Activated CD4-positive, alpha-beta T cell treated with anti-CD3 and anti-CD28 coated beads, Interleukin-2, amount 50 U/mL, for 1 hour (primary cell): Measurements from ENCODE around the gene ICE1.
A peak's percentile ranks its signal among the peaks of the same experiment; 100 is the strongest.
"Not testable (repeated sequence)": the region's sequence is repeated elsewhere in the genome, so short reads cannot be mapped to it uniquely, and the experiment has no call there.

Source experiments
- DNase-seq: peaks from one replicate; pipeline ENCODE4 v3.0.0-alpha.2; 2020

The ICE1 gene

DNA sequence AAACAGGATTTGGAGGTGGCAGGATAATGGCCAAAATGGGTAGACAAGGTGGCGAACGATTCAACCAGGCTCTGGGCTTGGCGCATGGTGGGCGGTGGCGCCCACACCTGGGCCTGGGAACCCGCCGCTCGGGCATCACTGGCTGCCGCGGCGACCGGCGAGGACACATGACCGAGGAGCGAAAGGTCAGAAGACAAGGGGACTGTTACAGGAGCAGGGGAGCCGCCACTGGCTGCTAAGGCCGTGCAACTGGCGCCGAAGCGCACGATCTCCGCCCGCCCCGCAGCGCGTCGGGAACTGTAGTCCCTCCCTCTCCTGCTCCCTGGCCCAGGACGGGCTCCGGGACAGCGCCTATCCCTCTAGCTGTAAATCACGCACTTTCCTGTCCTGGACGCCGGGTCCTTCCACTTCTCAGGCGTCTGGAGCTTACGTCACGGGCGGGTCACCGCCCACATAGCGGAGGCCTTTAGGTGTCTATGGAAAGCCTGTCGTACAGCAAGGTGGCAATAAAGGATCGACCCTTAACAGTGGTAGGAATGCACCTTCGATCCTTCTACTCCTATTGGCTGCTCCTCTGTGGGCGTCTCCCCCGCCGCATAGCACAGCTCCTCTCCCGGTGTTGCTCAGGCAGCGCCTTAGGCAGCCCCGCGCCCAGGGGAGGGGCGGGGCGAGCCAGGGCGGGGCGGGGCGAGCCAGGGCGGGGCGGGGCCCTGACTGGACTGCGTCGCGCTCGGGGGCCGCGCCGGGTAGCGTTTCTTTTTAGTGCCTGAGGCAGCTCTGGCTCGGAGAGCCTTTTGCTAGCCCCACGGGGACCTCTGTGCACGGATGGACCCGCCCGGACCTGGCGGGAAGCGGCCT is at the start of gene ICE1:
ICE1 (plus strand) TSS at position 717 of the 858 bp plus-strand sequence. CDS start 239 bp downstream, outside the sequence.
- peak; percentile 92 for DNase-seq

- no peak for DNase-seq
These were observed 49.5 kb upstream of the ICE1 start for GRCh38 chr5:5372930-5373329.

GRCh38 chr5:5373351-5373989 is 49.0 kb upstream of the ICE1 start:
- no peak for DNase-seq

DNA sequence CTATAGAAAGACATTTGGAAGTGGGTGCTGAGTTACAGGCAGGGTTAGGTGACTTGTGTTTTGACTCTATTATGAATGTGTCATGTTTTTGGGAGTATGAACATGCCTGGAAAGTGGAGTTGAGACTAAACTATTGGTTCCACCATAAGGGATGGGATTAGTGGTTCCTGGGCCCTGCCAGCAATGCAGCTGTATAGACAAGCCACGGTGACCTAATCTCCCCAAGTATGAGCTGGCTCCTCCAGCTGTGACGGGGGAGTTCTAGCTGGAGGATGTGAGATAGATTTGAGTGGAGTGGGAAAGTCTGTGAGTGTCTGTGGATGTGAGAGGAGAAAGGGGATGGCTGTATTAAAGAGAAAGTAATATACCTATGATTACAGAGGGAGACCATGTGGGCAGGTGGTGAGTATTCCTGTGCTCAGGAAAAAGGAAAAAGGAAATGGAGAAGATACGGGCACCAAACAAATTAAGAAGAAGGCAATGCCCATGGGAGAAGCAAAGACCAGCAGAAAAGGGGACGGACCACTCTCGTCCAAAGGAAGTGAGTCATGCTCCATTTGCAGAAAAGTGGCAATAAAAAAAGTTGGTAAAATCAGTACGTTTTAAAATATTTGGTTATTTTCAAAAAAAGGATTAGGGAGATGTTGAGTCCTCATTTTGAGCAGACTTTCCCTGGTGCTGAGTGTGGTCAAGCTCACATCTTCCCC is 48.3 kb upstream of the ICE1 start:
- DNase-seq, result no peak

DNA sequence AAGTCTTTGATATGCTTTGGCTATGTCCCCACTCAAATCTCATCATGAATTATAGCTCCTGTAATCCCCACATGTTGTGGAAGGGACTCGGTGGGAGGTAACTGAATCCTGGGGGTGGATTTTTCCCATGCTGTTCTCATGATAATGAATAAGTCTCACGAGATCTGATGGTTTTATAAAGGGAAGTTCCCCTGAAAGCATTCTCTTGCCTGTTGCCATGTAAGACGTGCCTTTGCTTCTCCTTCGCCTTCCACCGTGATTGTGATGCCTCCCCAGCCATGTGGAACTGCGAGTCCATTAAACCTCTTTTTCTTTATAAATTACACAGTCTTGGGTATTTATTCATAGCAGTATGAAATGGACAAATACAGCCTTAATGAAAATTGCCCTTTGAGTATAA is 44.7 kb upstream of the ICE1 start:
- no peak for DNase-seq

- no peak for DNase-seq
These were observed 43.9 kb upstream of the ICE1 start for GRCh38 chr5:5378531-5378930.

GRCh38 chr5:5380298-5380697 is 42.2 kb upstream of the ICE1 start:
- DNase-seq, result no peak

DNA sequence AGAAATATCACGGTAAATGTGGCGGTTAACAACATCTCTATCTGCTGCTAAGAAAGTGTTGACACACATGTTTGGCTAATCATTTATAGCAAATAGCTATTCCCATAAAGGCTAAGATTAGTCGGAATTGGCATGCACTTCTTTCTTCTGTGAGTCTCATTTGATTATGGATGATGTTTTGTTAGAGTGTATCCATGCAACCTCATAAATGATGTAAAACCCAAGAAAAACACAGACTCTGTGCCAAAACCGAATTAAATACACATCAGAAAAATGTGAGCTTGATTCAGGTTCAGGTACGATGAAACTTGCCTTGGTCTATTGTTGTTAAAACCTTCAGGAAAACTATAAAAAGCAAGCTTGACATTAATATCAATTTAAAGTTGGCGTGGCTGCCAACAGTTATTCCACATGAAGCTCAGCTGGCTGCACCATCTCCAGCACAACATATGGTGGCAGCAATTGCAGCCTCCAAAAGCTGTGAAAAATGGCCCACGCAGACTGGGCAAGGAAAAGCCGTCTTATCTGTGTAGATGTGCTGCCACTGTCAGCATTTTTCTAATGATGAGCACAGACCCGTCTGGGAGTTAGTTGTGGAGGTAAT is 41.1 kb upstream of the ICE1 start:
- DNase-seq, result no peak

- DNase-seq, result no peak
These were observed 39.0 kb upstream of the ICE1 start for GRCh38 chr5:5383461-5383860.

GRCh38 chr5:5384660-5385330 is 37.7 kb upstream of the ICE1 start:
- DNase-seq, result no peak

DNA sequence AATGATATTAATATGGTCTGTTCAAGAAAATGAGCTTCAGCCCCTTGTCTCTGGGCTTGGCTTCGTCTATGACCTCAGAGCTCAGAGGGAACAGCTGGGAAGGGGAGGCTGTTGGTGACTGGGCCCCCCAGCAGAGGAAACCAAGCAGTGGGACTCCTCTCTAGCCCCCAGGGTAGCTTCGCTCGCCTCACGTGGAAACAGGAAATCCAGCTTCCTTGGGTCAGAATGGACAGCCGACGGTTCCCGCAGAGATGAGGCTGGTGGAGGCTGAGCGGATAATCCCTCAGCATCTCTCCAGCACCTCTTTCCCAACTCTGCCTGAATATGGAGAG is 37.2 kb upstream of the ICE1 start:
- DNase-seq, result no peak

DNA sequence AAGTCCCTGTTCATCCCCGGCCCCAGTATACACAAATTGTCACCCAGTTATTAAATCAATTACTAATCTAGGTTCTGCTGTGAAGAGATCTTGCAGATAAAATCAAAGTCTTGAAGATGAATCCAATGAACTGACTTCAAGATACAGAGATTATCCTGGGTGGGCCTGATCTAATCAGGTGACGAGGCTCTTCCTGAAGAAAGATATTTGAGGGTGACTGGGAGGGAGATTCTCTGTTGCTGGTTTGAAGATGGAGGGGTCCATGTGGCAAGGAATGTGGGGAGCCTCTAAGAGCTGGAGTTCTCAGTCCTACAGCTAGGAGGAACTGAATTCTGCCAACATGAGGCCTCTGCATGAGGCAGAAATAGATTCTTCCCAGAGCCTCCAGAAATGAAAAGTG is 36.1 kb upstream of the ICE1 start:
- DNase-seq, result no peak

- no peak for DNase-seq
These were observed 35.3 kb upstream of the ICE1 start for GRCh38 chr5:5387192-5387591.

DNA sequence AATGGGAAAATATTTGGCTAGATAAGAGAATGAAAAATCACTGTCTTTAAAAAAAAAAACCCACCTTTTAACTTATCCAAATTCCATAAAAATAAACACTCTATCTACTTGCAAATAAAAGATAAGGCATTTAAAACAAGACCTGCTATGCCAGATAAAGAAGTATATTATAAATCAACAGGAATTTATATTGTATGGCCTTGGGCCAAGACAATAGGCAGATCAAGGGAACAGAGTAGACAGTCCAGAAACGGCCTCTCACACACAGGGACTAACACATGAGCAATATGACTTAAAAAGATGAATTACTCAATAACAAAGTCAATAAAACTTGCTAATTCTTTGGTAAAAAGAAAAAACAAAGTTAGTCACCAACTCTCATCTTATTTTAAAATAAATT is 34.7 kb upstream of the ICE1 start:
- DNase-seq, result no peak

DNA sequence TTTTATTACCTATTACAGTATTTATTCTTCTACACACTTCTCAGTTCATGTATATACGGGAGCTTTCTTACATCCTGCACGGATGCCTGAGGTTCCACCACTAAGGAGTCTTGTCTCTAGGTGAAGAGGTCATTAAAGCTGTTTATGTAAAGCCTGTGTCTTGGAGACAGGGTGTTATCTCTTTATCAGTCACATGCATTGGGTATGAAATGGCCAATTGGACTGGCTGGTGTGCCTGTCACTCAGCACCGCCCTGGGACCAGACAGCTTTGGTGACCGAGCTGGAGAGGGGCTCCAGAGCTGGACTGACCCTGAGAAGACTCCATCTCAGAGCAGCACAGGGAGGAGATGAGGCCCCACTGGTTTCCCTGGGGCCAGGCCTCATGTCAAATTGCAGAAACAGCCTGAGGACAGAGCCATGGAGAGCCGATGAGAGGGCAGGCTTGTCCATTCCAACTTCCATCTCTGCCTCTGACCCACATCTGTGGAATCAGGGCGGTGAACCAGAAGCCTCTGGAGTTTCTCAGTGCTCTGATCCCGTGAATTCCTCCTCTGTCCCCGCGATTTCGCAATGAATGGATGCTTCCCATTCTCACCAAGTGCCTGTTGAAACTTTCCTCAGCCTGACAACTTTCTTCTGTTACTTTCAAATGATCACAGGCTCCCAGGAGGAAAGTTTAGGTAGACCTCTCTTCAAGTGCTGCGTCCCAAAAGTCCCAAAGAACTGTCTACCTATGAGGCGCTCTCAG is 32.2 kb upstream of the ICE1 start:
- not testable (repeated sequence) for DNase-seq

- not testable (repeated sequence) for DNase-seq
These were observed 30.0 kb upstream of the ICE1 start for GRCh38 chr5:5392504-5392903.

- DNase-seq, result not testable (repeated sequence)
These were observed 28.0 kb upstream of the ICE1 start for GRCh38 chr5:5394384-5394986.

- not testable (repeated sequence) for DNase-seq
These were observed 27.4 kb upstream of the ICE1 start for GRCh38 chr5:5395093-5395492.

DNA sequence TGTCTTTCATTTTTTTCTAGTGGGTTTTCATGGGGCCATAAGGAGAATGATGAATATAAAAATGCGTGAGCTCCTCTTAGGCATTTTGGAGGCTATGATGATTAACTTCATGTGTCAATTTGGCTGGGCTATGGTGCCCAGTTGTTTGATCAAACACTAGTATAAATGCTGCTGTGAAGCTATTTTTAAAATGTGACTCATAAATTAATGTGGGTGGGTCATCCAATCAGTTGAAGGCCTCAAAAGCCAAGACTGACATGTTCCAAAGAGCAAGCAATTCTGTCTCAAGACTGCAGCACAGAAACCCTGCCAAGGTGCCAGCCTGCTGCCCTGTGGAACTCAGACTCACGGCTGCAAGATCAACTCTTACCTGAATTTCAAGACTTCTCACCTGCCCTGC is 24.4 kb upstream of the ICE1 start:
- no peak for DNase-seq

DNA sequence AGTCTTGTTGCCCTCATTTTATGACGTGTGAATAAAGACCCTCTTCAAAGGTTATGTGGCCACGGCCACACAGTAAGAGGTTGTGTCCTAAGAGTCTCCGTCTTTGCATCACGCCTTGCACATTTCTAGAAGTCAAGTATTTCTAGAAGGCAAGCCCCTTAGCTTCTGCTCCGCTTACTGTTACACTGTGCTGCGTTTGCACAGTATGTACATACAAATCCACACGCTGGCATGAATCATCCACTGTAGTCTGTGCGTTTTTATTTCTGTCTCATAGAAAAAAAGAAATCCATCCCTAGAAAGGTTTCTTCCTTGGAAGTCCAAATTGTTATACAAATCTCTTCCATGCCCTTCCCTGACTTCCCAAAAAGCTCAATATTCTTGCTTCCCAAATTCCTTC is 21.4 kb upstream of the ICE1 start:
- DNase-seq, result no peak

DNA sequence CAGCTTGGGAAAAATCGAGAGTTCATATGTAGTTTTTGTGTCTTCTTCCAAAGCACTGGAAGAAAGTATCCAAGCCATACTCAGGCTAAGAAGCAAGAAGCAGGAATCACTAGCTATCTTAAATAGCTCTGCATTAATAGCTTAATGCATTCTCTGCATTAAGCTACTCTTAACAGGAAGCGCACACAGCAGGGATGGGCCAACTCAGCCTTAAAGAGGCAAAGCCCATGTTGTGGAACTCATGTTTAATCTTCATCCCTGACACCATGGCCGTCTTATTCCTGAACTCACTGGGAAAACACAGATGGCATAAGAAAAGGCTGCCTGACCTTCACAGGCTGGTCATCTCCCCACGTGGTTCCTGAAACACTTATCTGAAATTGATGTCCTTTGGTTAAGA is 18.7 kb upstream of the ICE1 start:
- DNase-seq, result no peak

- no peak for DNase-seq
These were observed 18.1 kb upstream of the ICE1 start for GRCh38 chr5:5404381-5404780.
